Activated CD8-positive, alpha-beta memory T cell treated with anti-CD3 and anti-CD28 coated beads for 1 hour (primary cell): ENCODE measurements around the gene PSMB5.
A peak's percentile ranks its signal among the peaks of the same experiment; 100 is the strongest.

ENCODE experiments used
- DNase-seq, 2 donors: peaks; one replicate each; pipeline ENCODE4 v3.0.0-alpha.2; 2020; ENCODE audit warnings: low read depth in 1 of 2; ENCODE audit errors: extremely low read depth in 1 of 2

PSMB5 gene

DNA sequence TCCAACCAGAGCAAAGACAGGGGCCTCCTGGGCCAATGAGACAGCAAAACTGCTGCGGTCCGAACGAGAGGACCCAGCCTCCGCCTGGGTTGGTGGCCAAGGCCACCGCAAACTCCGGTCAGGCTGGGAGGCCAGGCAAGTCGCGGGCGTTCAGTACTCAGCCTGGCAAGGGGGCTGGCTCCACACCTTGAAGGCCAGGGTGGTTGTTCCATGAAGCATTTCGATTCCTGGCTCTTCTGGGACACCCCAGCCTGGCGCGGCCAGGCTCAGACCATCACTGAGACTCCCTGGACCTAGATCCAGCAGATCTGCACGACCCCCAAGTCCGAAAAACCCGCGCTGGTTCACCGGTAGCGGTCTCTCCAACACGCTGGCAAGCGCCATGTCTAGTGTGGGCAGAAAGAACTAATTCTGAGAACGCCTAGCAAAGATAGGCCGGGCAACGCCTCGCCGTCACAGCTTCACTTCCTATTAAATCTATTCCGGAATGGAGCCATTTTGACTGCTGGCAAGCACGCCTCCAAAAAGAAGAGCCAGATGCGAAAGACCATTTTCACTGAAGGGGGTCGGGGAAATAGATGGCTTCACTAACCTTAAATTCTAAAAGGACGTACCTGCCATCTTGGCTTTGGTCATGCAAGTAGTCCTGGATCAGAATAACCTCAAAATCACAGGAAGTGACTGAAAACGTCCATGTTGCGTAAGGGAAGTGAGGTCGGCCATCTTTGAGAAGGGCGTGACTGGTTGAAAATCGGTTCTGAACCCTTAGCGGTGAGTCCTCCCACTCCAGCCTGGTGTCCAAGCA is at the start of gene PSMB5:
Gene PSMB5 (minus strand): TSS at position 403 of the 805 bp plus-strand sequence. CDS start 19 bp downstream, at position 384.
- DNase-seq: peak; percentile 67 to 77

DNA sequence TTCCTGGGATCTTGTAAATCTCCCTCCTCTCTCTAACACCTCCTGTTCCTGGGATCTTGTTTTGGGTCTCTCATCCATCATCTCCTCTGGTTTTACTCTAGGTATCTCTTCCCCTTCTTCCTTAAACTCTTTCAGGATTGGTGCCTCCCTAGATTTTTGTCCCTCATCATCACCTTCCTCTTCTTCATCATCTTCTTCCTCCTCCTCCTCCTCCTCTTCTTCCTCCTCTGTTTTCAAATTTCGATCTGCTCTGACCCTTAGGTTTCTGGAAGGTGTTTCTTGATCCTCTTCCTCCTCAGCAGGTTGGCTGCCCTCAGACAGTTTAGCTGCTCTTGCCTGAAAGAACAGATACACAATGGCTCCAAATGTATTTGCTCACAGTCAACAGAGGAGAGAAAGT is 45.8 kb upstream of the PSMB5 start:
- no peak for DNase-seq

DNA sequence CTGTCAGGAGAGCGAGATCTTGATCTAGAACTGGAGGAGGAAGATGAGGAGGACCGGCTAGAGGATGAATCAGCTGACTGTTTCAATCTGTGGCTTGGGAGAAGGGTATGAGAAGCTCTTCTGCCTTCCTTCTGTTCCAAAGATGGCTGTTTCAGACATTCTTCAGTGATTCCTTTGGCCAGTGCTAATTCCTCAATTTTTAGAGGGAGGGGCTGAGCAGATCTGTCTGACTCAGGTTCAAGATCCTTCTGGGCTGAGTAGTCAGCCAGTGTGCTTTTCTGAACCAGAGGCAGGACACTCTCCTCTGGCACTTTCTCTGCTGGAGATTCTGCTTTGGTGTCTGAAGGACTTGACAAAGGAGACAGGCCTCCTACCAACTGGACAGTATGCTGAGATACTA is 45.0 kb upstream of the PSMB5 start:
- DNase-seq: no peak

DNA sequence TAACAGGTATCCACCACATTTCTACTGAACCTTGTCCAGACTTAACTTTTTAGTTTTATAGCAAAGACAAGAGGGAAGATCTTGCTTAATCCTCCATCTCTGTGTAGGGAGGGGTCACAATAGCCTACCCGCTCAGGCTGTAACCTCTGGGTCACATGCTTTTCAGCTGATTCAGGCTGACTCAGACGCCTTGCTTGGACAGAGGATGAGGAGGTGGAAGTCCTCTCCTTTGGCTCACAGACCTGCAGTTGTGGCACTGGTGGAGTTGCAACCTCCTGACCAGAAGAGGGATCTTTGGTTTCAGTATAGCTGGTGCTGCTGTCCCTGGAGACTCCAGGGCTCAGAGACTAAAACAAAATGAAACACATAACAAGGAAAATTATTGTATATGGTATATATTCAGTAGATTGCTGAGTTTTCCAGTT is 44.0 kb upstream of the PSMB5 start:
- no peak for DNase-seq

DNA sequence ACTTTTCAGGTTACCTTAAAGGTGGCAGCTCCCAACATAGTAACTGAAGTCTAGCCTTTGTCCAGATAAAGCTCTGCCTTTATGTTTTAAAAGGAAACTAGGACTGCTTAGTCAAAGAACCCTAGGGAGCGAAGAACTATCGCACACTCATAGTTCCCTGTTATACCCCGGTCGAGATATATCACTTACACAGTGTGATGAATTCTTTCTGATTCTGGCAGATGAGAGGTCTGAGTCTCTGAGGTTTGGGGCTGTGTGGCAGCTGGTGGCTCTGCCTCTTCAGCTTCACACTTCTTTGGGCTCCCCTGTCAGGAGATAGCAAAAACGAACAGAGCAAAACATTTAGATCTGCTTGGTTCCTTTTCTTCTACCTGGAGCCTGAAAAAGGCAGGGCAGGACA is 43.3 kb upstream of the PSMB5 start:
- DNase-seq: no peak

DNA sequence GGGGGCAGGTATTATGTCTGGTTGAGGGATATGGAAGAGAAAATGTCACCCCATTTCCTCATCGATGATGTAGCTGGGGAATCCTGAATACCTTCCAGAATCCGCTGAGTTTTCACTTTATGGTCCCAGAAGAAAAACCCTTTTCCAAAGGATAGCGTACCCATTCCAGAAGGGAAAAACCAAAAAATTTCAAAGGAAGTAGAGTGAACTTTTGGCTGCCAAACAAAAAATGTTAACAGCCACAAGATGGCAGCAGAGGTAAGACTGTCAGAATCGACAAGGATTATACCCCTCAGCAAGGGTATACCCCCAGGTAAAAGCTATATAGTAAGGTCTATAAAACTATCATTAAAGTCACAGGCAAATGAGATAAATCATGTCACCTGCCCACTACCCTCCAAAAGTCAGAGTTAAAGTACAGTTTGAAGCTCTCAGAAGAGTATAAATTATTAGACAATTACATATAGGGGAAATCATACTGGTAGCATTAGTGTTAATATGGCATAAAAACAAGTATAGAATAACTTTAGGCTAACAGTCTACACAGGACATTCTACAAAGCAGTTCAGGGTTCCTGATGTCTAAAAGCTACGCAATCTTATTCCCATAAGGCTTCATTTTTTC is 42.2 kb upstream of the PSMB5 start:
- DNase-seq: no peak

DNA sequence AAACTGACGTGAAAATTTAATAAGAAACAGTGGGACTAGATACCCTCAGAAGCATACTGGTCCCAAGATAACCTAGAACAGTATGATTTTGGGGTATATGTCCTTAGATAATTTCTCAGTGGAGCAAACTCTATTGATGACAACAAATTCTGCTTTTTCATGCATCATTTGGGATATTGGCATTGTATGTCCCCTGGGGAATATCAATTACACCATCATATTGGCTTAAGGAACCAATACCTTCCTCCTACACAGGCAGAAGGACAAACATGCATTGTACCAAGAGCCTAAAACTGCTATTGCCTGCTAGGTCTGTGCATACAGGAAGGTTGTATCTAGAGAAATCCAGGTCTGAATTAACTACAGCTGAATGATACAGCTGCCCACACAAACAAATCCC is 40.2 kb upstream of the PSMB5 start:
- no peak for DNase-seq

DNA sequence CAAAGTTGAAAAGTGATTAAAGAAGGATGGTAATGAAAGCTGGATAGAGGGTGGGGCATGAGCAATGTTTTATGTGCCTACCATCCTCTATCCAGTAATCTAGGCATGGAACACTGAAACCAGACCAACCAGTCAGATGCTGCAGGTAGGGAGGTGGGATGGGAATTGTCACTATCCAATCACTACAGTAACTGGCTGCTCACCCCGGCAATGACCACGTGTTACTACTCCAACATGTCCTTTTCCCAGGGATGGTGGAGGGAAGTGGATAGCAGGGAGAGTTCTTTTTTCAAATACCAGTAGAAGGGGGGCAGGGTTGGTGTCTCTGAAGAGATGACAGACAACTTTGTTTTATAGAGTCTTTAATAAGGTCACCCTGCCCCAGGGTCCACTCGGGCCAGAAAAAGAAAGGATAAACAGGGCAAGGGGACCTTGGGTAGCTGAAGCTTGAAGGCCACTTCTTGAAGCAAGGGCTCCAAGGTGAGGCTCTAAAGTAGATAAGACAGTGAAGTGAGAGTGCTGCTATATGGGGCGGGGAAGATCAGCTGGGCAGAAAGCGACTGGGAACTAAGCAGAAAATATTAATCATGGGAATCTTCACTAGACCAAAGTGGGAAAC is 37.3 kb upstream of the PSMB5 start:
- DNase-seq: no peak

DNA sequence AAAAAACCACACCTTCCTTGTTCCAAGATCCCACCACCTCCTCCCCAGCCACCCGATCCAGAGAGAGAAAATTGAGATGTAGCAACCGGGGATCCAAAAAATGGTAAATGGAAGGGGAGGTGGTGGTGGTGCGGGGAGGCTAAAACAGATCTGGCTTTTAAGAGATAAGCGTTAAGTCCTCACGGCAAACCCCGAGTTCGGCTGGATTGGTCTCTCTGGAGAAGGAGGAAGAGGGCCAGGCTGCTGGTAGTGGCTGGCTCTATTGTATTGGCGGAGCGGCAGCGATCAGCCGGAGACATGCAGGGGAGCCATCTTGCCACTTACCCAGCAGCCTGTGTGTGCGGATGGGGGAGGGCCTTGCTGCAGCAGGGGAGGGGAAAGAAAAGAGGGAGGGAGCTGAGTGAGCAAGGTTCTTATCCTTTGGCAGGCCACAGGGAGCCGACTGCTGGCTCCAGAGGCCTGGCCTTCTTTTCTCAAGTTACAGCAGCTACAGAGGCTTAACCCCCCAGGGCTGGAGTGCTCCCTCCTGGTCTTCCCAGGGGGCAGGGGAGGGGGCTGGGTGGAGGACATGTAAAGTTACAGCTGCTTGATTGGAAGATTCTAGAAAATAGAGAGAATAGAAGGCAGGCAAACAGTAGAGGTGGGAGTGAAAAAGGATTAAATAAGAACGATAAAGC is 36.7 kb upstream of the PSMB5 start:
- peak; percentile 30 to 55 for DNase-seq

DNA sequence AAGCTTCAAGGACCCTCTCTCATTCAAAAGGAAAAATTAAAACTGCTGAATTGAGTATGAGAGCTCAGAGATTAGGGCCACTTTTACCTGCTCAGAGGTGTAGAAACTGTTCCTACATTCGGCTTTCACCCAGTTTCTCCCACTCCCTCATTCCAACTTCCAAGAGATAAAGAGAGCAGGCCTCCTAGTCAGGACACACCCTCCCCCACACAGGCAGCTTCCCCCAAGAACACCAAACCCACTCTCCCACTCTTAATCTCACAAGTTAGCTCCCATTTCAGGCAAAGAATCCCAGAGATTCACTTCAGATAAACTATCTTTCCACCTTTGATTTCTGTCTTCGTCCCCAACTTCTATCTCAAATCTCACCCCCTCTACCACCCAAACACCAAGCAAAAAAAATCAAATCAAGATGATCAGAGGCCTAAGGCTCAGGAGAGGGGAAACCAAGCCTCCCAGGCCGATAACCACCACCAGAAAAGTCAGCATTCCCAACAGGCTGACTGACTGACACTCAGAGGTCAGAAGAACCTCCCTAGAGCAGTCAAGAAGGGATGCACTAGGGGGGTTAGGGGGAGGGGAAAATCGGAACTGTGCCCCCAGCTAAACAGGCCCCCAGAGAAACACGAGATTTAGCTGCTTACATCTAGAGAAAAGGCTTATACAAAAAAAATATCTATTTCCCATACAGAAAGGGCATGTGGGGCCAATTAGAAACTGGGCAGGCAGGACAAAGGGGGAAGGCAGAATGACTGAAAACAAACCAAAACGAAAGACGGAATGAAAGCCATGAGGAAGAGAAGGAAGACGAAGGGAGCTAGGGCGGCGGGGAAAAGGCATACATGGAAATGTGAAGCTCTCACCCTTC is 35.8 kb upstream of the PSMB5 start:
- no peak for DNase-seq

DNA sequence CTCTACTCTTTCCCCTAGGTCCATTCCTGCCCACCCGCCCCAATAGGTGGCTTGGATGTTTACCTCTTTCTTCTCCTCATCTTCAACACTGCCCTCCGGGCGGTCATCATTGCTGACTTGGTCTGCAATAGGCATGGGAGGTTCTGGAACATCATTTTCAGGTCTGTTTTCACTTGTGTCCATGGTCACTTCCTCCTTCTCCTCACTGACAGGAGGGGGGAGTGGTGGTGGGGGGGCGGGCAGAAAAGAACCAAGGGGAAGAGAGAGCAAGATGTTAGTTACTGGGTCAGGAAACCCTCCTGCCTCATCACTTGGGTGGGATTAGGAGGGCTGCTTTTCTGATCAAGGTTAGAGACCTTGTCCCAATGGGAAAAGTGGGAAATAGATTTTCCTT is 34.7 kb upstream of the PSMB5 start:
- DNase-seq: no peak

DNA sequence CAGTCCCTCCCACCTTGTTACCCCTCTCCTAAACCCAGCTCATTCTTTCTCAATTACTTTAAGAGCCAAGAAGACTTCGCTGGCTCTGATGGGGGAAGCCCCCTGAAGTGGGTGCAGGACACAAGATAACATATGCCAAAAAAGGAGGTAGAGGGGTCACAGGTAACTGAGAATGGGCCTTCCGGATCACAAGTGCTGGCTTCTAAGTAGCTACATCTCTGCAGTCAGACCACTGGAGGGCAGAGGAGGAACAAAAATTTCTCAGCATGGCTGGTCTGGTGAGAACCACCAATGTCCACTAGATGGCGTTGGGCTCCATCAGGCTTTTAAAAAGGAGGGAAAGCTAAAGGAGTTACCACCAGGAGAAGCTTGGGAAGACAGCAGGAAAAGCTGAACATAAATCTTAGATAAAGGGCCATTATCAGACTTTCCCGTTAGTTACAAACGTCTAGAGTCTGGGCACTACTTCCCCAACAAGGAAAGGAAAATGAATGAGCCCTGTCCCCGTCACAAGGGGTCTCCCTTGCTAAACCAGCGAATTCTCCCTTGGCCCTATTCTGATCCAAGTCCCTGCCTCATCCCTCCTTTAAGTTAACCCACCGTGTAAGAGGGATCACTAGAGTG is 34.2 kb upstream of the PSMB5 start:
- DNase-seq: peak; percentile 35 to 46

DNA sequence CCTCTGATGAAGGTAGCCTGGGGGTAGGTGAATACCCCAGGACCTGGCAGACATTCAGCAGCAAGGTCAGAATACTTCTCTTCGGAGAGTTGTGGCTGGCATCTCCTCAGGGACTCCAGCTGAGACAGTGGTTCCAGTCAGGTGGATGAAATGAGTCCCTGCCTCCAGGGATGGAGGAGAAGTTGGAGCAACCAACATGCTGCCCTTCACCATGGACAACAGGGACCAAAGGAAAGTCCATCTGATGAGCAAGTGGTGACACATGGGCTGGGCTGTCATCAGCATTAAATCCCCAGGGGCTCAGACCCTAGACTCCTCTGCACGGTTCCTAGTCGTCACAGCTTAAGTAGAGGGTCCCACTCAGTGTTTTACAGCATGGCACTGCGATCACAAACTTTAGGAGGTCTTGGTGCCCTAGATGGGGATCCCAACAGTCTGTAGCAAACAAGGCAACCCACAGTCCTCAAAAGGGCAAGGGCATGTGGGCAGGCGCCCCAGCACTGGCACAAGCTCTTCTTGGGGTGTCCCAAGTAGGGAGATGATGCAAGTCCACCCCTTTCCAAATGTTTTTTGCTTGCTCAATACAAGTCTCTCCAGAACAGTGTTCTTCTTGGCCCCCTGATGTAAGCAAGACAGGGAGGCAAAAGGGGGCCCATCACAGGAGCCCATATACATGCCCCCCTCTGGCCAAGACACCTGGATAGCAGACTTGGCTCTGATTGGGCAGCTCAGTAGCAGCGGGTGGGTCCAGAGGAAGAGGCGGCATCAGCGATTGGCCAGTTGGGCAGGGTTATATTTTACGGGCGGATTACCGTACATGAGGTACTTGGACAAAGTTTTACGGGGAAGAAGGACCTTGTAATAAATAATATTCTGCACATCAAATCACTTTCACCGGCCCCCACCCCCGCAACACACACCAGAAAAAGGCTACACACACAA is 33.4 kb upstream of the PSMB5 start:
- DNase-seq: no peak

DNA sequence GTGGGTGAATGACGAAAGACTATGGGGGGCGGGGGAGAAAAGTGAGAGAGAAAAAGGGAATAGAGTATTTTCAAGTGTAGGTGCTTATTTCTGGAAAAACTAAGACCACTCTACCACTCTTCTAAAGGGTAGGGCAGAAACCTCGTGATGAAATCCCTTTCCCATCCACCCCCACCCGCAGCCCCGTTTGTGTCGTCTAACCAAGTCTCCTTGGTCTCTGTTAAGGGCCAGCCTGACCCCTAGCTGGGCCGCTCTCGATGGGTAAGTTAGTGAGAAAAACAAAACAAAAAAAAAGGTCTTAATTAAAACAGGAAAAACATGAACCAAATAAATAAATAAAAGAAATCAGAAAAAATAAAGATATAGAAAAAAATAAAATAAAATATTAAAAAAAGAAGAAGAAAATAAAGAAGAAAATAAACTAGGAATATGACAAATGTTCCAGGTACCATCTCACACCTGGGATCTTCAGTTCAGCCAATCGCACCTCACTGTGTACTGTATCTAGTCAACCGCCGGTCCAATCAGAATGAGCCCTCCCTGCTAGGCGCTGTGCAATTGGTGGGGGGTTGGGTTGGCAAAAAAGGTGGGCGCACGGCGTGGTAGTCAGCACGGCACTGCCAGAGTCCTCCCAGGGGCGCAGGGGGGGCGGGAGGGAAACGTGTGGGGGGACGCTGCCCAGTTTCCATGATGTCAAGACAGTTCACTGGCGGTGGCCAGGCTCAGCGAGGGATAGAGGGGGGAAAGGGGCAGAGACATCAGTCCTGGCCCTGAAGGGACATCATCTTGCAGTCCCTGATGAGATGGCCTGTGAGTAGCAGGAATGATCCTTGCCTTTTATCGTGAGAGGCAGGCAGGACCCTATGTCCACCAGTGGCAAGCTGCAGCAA is 32.4 kb upstream of the PSMB5 start:
- DNase-seq: no peak

DNA sequence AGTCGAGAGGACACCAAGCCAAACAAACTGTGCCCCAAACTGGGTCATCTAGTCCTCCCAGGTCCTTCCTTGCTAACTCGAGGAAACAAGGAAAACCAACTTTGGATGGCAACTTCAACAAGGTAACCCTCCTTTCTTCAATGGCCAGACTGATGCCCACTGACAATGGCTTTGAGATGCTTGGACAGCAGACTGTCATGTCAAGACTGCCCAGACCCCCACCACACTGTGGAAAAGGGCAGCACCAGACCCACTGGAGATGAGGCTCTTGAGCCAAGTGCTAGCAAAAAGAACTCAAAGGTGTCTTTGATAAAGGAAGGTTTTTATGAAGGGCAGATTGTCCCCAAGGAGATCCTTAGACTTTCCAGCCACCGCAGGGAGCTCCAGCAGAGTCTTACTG is 31.7 kb upstream of the PSMB5 start:
- DNase-seq: no peak

DNA sequence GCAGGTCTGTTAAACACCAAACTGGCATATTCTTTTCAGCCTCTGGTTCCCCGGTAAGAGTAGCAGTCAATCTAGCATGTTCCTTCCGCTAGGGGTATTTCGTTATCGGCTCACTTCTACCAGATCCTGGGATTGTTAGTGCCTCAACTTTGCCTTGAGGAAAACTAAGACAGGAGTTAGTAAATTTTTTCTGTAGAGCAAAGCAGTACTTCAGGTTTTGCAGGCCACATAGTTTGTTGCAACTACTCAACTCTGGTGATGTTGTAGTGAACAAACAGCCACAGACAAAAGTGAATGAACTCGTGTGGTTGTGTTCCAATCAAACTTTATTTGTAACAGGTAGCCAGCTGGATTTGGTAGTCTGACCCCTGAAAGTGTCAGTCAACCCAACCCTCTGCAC is 28.9 kb upstream of the PSMB5 start:
- DNase-seq: no peak

DNA sequence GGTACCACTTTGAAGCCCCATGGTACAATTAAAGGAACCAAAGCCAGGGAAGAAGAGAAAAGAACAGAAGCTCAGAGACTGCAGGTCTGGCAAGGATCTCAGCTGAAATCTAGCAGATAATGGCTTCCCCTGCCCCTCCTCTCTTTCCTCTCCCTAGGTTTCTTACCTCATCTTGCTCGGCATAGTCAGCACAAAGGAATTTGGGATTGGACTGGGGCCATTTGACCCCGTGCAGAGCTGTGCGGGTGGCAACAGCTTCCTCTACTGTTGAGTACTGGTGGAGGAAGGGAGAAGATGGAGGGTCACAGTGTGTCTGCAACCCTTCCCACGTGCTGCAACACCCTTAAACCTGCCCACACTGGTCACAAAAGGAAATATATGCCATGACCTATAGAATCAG is 27.3 kb upstream of the PSMB5 start:
- no peak for DNase-seq
